HG02642 (cell line): Measurements from ENCODE around the gene ATG16L2.

Source experiments
- ATAC-seq: cut with Tn5 transposase; IDR thresholded peaks from one replicate; pipeline ENCODE4 v1.9.1; 2021; ENCODE audit warnings: mild to moderate bottlenecking; ENCODE audit not compliant: unreplicated experiment, poor library complexity

Gene ATG16L2

DNA sequence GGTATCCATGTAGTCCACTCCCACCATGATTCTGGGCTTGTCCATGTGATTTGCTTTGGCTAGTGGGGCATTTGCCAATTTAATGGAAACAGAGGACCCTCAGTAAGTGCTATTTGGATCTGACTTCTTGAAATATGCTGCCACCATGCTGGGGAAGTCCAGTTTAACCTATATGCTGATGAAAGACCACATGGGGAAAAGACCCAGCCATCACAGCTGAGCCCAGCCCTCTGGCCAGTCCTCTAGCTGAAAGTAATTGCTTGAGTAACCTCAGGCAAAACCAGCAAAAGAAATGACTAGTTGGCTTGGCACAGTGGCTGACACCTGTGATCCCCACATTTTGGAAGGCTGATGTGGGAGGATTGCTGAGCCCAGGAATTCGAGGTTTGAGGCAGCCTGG, 61.5 kb downstream of the ATG16L2 start:
- no peak for ATAC-seq

- ATAC-seq: no peak
Observed at GRCh38 chr11:72876147-72876546, 61.9 kb downstream of the ATG16L2 start.
